ENCODE measurements around the gene JPH2. TPM values are rescaled to one million over a fixed set of nuclear protein-coding genes. Genes with fewer than 3 reads are reported as not detected.

JPH2 gene
- total and polyA plus RNA-seq, 4 donors = 0.09 to 1.3 (median 0.17) TPM; not detected in 1

DNA sequence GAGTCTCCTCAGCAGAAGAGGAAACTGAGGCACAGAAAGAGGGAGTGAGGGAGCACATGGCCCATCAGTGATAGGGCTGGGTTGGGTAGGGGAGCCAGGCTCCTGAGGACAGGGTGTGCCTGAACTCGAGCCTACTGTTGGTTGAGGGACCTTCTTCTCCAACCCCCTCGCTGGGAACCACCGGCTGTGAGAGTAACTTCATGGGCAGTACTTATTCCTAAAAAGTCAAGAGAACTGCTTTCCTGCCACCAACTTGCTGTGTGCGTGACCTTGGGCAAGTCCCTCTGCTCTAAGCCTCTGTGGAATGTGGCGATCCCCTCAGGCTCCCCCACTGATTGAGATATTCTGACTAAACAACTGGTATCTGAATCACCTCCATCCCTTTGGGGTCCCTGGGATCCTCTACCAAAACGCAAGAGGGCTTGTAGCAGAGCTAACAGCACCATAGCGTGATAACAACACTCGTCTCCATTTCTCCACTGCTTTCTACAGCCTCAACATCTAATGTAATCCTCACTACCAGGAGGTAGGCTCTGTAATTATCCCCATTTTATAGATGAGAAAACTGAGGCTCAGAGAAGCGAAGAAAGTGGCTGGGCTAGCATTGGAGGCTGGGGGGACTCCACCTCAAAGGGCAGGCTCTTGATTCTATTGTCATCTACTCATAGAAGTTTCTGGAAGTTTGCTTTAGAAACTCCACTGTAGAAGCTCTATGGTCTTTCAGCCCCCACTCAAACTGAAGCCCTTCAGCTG, 76.0 kb downstream of the JPH2 start:
- no peak for DNase-seq (ENCODE audit: low spot score)
- H3K9ac ChIP-seq (ENCODE audit: low read depth in 1 of 2, low read length in 2 of 2) = no peak overlapping the region
- TF ChIP-seq EGR1 (IDR thresholded peaks at IDR 0.05; ENCODE audit: low read depth in 2 of 2) = no peak
- no peak for TF ChIP-seq TAF1 (conservative IDR thresholded peaks at IDR 0.05)
- TF ChIP-seq, protein P1, sequence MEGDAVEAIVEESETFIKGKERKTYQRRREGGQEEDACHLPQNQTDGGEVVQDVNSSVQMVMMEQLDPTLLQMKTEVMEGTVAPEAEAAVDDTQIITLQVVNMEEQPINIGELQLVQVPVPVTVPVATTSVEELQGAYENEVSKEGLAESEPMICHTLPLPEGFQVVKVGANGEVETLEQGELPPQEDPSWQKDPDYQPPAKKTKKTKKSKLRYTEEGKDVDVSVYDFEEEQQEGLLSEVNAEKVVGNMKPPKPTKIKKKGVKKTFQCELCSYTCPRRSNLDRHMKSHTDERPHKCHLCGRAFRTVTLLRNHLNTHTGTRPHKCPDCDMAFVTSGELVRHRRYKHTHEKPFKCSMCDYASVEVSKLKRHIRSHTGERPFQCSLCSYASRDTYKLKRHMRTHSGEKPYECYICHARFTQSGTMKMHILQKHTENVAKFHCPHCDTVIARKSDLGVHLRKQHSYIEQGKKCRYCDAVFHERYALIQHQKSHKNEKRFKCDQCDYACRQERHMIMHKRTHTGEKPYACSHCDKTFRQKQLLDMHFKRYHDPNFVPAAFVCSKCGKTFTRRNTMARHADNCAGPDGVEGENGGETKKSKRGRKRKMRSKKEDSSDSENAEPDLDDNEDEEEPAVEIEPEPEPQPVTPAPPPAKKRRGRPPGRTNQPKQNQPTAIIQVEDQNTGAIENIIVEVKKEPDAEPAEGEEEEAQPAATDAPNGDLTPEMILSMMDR (IDR thresholded peaks at IDR 0.05; ENCODE audit: low read depth, low read length, missing input control) = no peak
- TF ChIP-seq SP1 (IDR thresholded peaks at IDR 0.05) = no peak
- TF ChIP-seq RXRA (IDR thresholded peaks at IDR 0.05) = no peak
- TF ChIP-seq YY1 (IDR thresholded peaks at IDR 0.05) = no peak
- no peak for TF ChIP-seq FOXA2 (IDR thresholded peaks at IDR 0.05)
- no peak for TF ChIP-seq JUND (IDR thresholded peaks at IDR 0.05)
- H3K4me3 ChIP-seq (ENCODE audit: low read depth in 1 of 3, low read length in 3 of 3) = no peak overlapping the region
- H3K4me1 ChIP-seq (ENCODE audit: control insufficient read depth in 4 of 4, insufficient read depth in 4 of 4, low read length in 3 of 4) = no peaks in the 10 kb centered on the region
- H3K36me3 ChIP-seq (ENCODE audit: control insufficient read depth in 4 of 4, insufficient read depth in 3 of 4, low read depth in 1 of 4, low read length in 3 of 4) = no peaks in the 10 kb centered on the region
- no peak overlapping the region for H3K27ac ChIP-seq (ENCODE audit: low read depth in 1 of 2, low read length in 2 of 2)
- WGBS = 69% methylated on average over 9 of the region's 9 CpGs
- peaks cover 0 to 5% (median under 1%) of the 10 kb centered on the region in 4 donors for H3K9me3 ChIP-seq (ENCODE audit: control insufficient read depth in 4 of 4, low read length in 3 of 4)
- H3K27me3 ChIP-seq (ENCODE audit: control insufficient read depth in 4 of 4, insufficient read depth in 4 of 4, low read length in 3 of 4) = peaks cover 0 to 6% (median 3%) of the 10 kb centered on the region in 4 donors

GRCh38 chr20:44109951-44110361, 77.0 kb downstream of the JPH2 start:
- Histone ChIP-seq H3K27ac (ENCODE audit: low read depth in 1 of 2, low read length in 2 of 2) (no peak overlapping the region), H3K27me3 (ENCODE audit: control insufficient read depth in 4 of 4, insufficient read depth in 4 of 4, low read length in 3 of 4) (peaks cover 0 to 6% (median 0%) of the 10 kb centered on the region in 4 donors), H3K36me3 (ENCODE audit: control insufficient read depth in 4 of 4, insufficient read depth in 3 of 4, low read depth in 1 of 4, low read length in 3 of 4) (no peaks in the 10 kb centered on the region), H3K4me3 (ENCODE audit: low read depth in 1 of 3, low read length in 3 of 3) (no peak overlapping the region), H3K9me3 (ENCODE audit: control insufficient read depth in 4 of 4, low read length in 3 of 4) (peaks cover 0 to 5% (median under 1%) of the 10 kb centered on the region in 4 donors), H3K9ac (ENCODE audit: low read depth in 1 of 2, low read length in 2 of 2) (no peak overlapping the region), H3K4me1 (ENCODE audit: control insufficient read depth in 4 of 4, insufficient read depth in 4 of 4, low read length in 3 of 4) (no peaks in the 10 kb centered on the region)
- WGBS = 48% methylated on average over 5 of the region's 5 CpGs
- no peak for DNase-seq (ENCODE audit: low spot score)
- TF ChIP-seq JUND (IDR thresholded peaks at IDR 0.05) = no peak
- TF ChIP-seq, protein P2, sequence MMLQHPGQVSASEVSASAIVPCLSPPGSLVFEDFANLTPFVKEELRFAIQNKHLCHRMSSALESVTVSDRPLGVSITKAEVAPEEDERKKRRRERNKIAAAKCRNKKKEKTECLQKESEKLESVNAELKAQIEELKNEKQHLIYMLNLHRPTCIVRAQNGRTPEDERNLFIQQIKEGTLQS (IDR thresholded peaks at IDR 0.05) = no peak
- no peak for TF ChIP-seq RAD21 (IDR thresholded peaks at IDR 0.05)
- TF ChIP-seq HNF4A (conservative IDR thresholded peaks at IDR 0.05) = no peak
- TF ChIP-seq GABPA (IDR thresholded peaks at IDR 0.05 in 1 of 2, conservative IDR thresholded peaks at IDR 0.05 in 1 of 2) = no peak

GRCh38 chr20:44106615-44107014, 80.4 kb downstream of the JPH2 start:
- no peaks in the 10 kb centered on the region for H3K36me3 ChIP-seq (ENCODE audit: control insufficient read depth in 4 of 4, insufficient read depth in 3 of 4, low read depth in 1 of 4, low read length in 3 of 4)
- DNase-seq (ENCODE audit: low spot score) = no peak
- H3K27me3 ChIP-seq (ENCODE audit: control insufficient read depth in 4 of 4, insufficient read depth in 4 of 4, low read length in 3 of 4) = peaks cover 0 to 6% (median 0%) of the 10 kb centered on the region in 4 donors
- no peak overlapping the region for H3K4me3 ChIP-seq (ENCODE audit: low read depth in 1 of 3, low read length in 3 of 3)
- peaks cover 0 to 7% (median 2%) of the 10 kb centered on the region in 4 donors for H3K9me3 ChIP-seq (ENCODE audit: control insufficient read depth in 4 of 4, low read length in 3 of 4)
- 73% methylated on average over 5 of the region's 5 CpGs for WGBS
- H3K9ac ChIP-seq (ENCODE audit: low read depth in 1 of 2, low read length in 2 of 2) = no peak overlapping the region
- H3K27ac ChIP-seq (ENCODE audit: low read depth in 1 of 2, low read length in 2 of 2) = no peak overlapping the region
- no peaks in the 10 kb centered on the region for H3K4me1 ChIP-seq (ENCODE audit: control insufficient read depth in 4 of 4, insufficient read depth in 4 of 4, low read length in 3 of 4)
- no peak for TF ChIP-seq NR2F2 (IDR thresholded peaks at IDR 0.05)
- TF ChIP-seq, protein P3, sequence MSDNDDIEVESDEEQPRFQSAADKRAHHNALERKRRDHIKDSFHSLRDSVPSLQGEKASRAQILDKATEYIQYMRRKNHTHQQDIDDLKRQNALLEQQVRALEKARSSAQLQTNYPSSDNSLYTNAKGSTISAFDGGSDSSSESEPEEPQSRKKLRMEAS (IDR thresholded peaks at IDR 0.05) = no peak
- no peak for TF ChIP-seq JUND (IDR thresholded peaks at IDR 0.05)
- no peak for TF ChIP-seq FOXA2 (IDR thresholded peaks at IDR 0.05)
- no peak for TF ChIP-seq RAD21 (IDR thresholded peaks at IDR 0.05)
- no peak for TF ChIP-seq SP1 (IDR thresholded peaks at IDR 0.05)
- TF ChIP-seq GABPA (IDR thresholded peaks at IDR 0.05 in 1 of 2, conservative IDR thresholded peaks at IDR 0.05 in 1 of 2) = no peak
- no peak for TF ChIP-seq FOXA1 (IDR thresholded peaks at IDR 0.05)
- no peak for TF ChIP-seq ZBTB33 (IDR thresholded peaks at IDR 0.05)
- TF ChIP-seq RXRA (IDR thresholded peaks at IDR 0.05) = no peak
- no peak for TF ChIP-seq HNF4A (conservative IDR thresholded peaks at IDR 0.05)
- no peak for TF ChIP-seq REST (IDR thresholded peaks at IDR 0.05)
- TF ChIP-seq YY1 (IDR thresholded peaks at IDR 0.05) = no peak
- TF ChIP-seq EGR1 (IDR thresholded peaks at IDR 0.05; ENCODE audit: low read depth in 2 of 2) = no peak
- no peak for TF ChIP-seq HNF4G (IDR thresholded peaks at IDR 0.05)
